ENCODE measurements around the gene THRA. TPM values are rescaled to one million over a fixed set of nuclear protein-coding genes. Genes with fewer than 3 reads are reported as not detected.

Gene THRA
- total RNA-seq, 4 donors from 2014 or later = 32.6 to 69.9 (median 48.9) TPM

DNA sequence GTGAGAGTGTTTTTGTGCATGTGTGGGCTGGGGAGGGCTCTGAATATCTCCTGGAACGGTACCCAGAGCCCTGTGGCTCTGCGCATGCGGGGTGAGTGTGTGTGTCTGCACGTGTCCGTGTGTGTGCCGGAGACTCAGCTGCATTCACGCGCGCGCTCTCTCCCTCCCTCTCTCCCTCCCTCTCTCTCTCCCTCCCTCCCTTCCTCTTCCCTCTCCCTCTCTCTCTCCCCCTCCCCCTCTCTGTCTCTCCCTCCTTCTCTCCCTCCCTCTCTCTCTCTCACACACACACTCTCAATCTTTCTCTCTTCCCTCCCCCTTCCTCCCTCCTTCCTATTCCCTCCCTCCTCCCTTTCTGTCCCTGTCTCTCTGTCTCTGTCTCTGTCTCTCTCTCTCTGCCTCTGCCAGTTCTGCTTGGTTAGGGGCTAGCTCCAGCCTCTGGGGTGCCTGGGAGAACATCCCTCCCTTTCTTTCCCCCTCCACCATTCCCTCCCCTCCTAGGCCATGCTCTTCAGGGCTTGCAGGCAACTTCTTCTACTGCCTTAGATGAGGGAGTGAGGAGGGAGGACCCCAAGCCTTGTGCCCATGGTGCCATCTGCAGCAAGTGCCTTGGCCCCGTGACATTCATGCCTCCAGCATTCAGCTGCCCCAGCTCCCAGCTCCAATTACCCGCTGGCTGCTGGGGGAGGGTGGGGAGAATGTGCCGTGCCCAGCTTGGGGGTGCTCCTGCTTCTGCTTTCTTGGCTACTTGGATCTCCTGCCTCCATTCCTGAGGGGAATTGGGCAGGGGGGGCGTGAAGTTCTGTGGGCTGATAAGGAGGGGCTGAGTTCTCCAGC lies 6.4 kb downstream of the THRA start:
- Histone ChIP-seq H3K4me1 (peaks cover 98% of the 10 kb centered on the region), H3K4me3 (peak overlapping the region; percentile 39), H3K36me3 (peaks cover under 1% of the 10 kb centered on the region), H3K9me3 (no peaks in the 10 kb centered on the region), H3K27ac (peak overlapping the region; percentile 91), H3K27me3 (no peaks in the 10 kb centered on the region)
- no peak for TF ChIP-seq CTCF (IDR thresholded peaks at IDR 0.05)
- TF ChIP-seq EP300 (IDR thresholded peaks at IDR 0.05) = no peak
- no peak for TF ChIP-seq POLR2A (IDR thresholded peaks at IDR 0.05)
- TF ChIP-seq POLR2AphosphoS5 (IDR thresholded peaks at IDR 0.05) = no peak
- peak; percentile 94 to 95 for DNase-seq (ENCODE audit: low spot score in 2 of 2)
- WGBS = 2% methylated on average over 11 of the region's 14 CpGs

GRCh38 chr17:40069751-40070708 lies 7.3 kb downstream of the THRA start:
- WGBS = 24% methylated on average over 11 of the region's 14 CpGs
- Histone ChIP-seq H3K4me3 (peak overlapping the region; percentile 39), H3K4me1 (peaks cover 98% of the 10 kb centered on the region), H3K36me3 (peaks cover 8% of the 10 kb centered on the region), H3K9me3 (no peaks in the 10 kb centered on the region), H3K27ac (peak overlapping the region; percentile 91), H3K27me3 (no peaks in the 10 kb centered on the region)
- no peak for DNase-seq (ENCODE audit: low spot score in 2 of 2)
- peak; percentile 10 to 17 for TF ChIP-seq CTCF (IDR thresholded peaks at IDR 0.05)
- no peak for TF ChIP-seq POLR2AphosphoS5 (IDR thresholded peaks at IDR 0.05)

GRCh38 chr17:40070709-40071312 lies 8.0 kb downstream of the THRA start:
- H3K4me1 ChIP-seq = peaks cover 98% of the 10 kb centered on the region
- H3K9me3 ChIP-seq = no peaks in the 10 kb centered on the region
- no peaks in the 10 kb centered on the region for H3K27me3 ChIP-seq
- peaks cover 8% of the 10 kb centered on the region for H3K36me3 ChIP-seq
- no peak for DNase-seq (ENCODE audit: low spot score in 2 of 2)
- peak overlapping the region; percentile 91 for H3K27ac ChIP-seq
- 26% methylated on average over 8 of the region's 8 CpGs for WGBS
- TF ChIP-seq EP300 (IDR thresholded peaks at IDR 0.05) (no peak), CTCF (IDR thresholded peaks at IDR 0.05) (no peak), POLR2A (IDR thresholded peaks at IDR 0.05) (no peak), POLR2AphosphoS5 (IDR thresholded peaks at IDR 0.05) (no peak)
- peak overlapping the region; percentile 39 for H3K4me3 ChIP-seq

- 35% methylated on average over 14 of the region's 16 CpGs for WGBS
- H3K4me3 ChIP-seq = peak overlapping the region; percentile 31
- TF ChIP-seq CTCF (IDR thresholded peaks at IDR 0.05) (no peak), EP300 (IDR thresholded peaks at IDR 0.05) (no peak), POLR2A (IDR thresholded peaks at IDR 0.05) (no peak), POLR2AphosphoS5 (IDR thresholded peaks at IDR 0.05) (no peak)
These were observed 8.7 kb downstream of the THRA start for GRCh38 chr17:40071313-40072039.

More at GRCh38 chr17:40071313-40072039, 8.7 kb downstream of the THRA start:
- Histone ChIP-seq H3K27me3 (no peaks in the 10 kb centered on the region), H3K9me3 (no peaks in the 10 kb centered on the region), H3K4me1 (peaks cover 100% of the 10 kb centered on the region), H3K27ac (peak overlapping the region; percentile 91), H3K36me3 (peaks cover 8% of the 10 kb centered on the region)
- DNase-seq (ENCODE audit: low spot score in 2 of 2) = no peak

Measured in suprapubic skin (tissue), 4 donors.